HepG2 (cell line): ENCODE measurements around the gene NAPSA.

Source experiments
- REST ChIP-seq, 2 experiments: IDR thresholded peaks; 2 replicates each; pipeline ENCODE4 v1.6.1; 2011 to 2012; ENCODE audit warnings: low read length in 2 of 2, borderline replicate concordance in 1 of 2, low read depth in 1 of 2, mild to moderate bottlenecking in 1 of 2, moderate library complexity in 1 of 2
- SETDB1 ChIP-seq: sonication (generic); formaldehyde crosslinking; IDR thresholded peaks from 2 replicates; pipeline ENCODE4 v1.5.1; 2020; ENCODE audit warnings: missing genetic modification reagents, mild to moderate bottlenecking, borderline replicate concordance
- SRF ChIP-seq: IDR thresholded peaks from 2 replicates; pipeline ENCODE4 v1.6.1; 2011; ENCODE audit warnings: mild to moderate bottlenecking, low read depth, low read length, moderate library complexity
- STAT5B ChIP-seq: sonication (generic); formaldehyde crosslinking; IDR thresholded peaks from 2 replicates; pipeline ENCODE4 v1.4.0; 2020; ENCODE audit warnings: missing genetic modification reagents
- ZNF253 ChIP-seq: sonication (generic); formaldehyde crosslinking; IDR thresholded peaks from 2 replicates; pipeline ENCODE4 v1.8.0; 2022; ENCODE audit warnings: mild to moderate bottlenecking, missing genetic modification reagents, borderline replicate concordance
- ZNF274 ChIP-seq: sonication (generic); formaldehyde crosslinking; IDR thresholded peaks from 2 replicates; pipeline ENCODE4 v1.5.1; 2020; ENCODE audit warnings: mild to moderate bottlenecking, missing genetic modification reagents
- ZZZ3 ChIP-seq: sonication (generic); formaldehyde crosslinking; IDR thresholded peaks from 2 replicates; pipeline ENCODE4 v1.4.0; 2020; ENCODE audit warnings: missing genetic modification reagents, mild to moderate bottlenecking, borderline replicate concordance
- TF ChIP-seq, protein P1 (sequence below): sonication (generic); formaldehyde crosslinking; IDR thresholded peaks from 2 replicates; pipeline ENCODE4 v1.5.0; 2020; ENCODE audit warnings: missing genetic modification reagents
- TF ChIP-seq, protein P2 (sequence below): sonication (generic); formaldehyde crosslinking; IDR thresholded peaks from 2 replicates; pipeline ENCODE4 v1.8.1; 2023; ENCODE audit warnings: mild to moderate bottlenecking, missing genetic modification reagents

GRCh38 chr19:50331221-50331993 is 34.0 kb downstream of the NAPSA start:
- no peak for TF ChIP-seq ZNF274
- no peak for TF ChIP-seq ZZZ3 (CRISPR knock-in tag)
- no peak for TF ChIP-seq REST (IDR thresholded peaks at IDR 0.05; ENCODE audit: borderline replicate concordance in 1 of 2, low read depth in 1 of 2, low read length in 2 of 2)
- no peak for TF ChIP-seq ZNF253 (CRISPR knock-in tag)
- TF ChIP-seq, protein P1, sequence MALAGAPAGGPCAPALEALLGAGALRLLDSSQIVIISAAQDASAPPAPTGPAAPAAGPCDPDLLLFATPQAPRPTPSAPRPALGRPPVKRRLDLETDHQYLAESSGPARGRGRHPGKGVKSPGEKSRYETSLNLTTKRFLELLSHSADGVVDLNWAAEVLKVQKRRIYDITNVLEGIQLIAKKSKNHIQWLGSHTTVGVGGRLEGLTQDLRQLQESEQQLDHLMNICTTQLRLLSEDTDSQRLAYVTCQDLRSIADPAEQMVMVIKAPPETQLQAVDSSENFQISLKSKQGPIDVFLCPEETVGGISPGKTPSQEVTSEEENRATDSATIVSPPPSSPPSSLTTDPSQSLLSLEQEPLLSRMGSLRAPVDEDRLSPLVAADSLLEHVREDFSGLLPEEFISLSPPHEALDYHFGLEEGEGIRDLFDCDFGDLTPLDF, result no peak
- TF ChIP-seq, protein P2, sequence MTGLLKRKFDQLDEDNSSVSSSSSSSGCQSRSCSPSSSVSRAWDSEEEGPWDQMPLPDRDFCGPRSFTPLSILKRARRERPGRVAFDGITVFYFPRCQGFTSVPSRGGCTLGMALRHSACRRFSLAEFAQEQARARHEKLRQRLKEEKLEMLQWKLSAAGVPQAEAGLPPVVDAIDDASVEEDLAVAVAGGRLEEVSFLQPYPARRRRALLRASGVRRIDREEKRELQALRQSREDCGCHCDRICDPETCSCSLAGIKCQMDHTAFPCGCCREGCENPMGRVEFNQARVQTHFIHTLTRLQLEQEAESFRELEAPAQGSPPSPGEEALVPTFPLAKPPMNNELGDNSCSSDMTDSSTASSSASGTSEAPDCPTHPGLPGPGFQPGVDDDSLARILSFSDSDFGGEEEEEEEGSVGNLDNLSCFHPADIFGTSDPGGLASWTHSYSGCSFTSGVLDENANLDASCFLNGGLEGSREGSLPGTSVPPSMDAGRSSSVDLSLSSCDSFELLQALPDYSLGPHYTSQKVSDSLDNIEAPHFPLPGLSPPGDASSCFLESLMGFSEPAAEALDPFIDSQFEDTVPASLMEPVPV (CRISPR knock-in tag), result no peak
- TF ChIP-seq SRF, result no peak
- no peak for TF ChIP-seq SETDB1 (CRISPR knock-in tag)
- TF ChIP-seq STAT5B (CRISPR knock-in tag), result no peak
